Ovary (tissue), 9 donors: ENCODE results near the gene POC1A. TPM values are rescaled to one million over a fixed set of nuclear protein-coding genes. Genes with fewer than 3 reads are reported as not detected.

Experiments used
- DNase-seq, 5 donors: peaks; one replicate each; pipeline ENCODE4 v3.0.0-alpha.2; 2019 to 2020
- H3K27ac ChIP-seq, 2 donors: fragments of 200-600 bp; one replicate each; pipeline versions ENCODE4 v1.5.1 to v1.8.0; 2019 to 2022
- H3K27me3 ChIP-seq: fragments of 200-600 bp; one replicate; pipeline ENCODE4 v1.8.0; 2022
- H3K36me3 ChIP-seq: fragments of 200-600 bp; sonication (generic); one replicate; pipeline ENCODE4 v1.5.1; 2019
- H3K4me1 ChIP-seq: one replicate; pipeline ENCODE4 v1.8.1; 2013; ENCODE audit warnings: mild to moderate bottlenecking, moderate library complexity; ENCODE audit not compliant: insufficient read depth
- H3K4me3 ChIP-seq: fragments of 200-600 bp; sonication (generic); one replicate; pipeline ENCODE4 v1.5.1; 2017
- H3K9me3 ChIP-seq, 2 donors: fragments of 200-600 bp in 1 of 2; sonication (generic) in 1 of 2; one replicate each; pipeline versions ENCODE4 v1.5.1 to v1.8.1; 2013 to 2019; ENCODE audit warnings: mild to moderate bottlenecking in 1 of 2, moderate library complexity in 1 of 2
- EP300 ChIP-seq: sonication (generic); formaldehyde crosslinking; IDR thresholded peaks from one replicate; pipeline ENCODE4 v1.6.1; 2017; ENCODE audit warnings: antibody characterized with exemption
- POLR2A ChIP-seq: fragments of 450-650 bp; IDR thresholded peaks from one replicate; pipeline ENCODE4 v1.6.1; 2017; ENCODE audit warnings: antibody characterized with exemption, mild to moderate bottlenecking, moderate library complexity
- WGBS, 3 donors: extraction: QIAGEN DNeasy Blood & Tissue Kit in 1 of 3; methylation state at CpG; one replicate each; pipeline versions ENCODE4 v1.1.5 to v1.1.7; 2013 to 2017; 5-methylcytosine and 5-hydroxymethylcytosine counted together
- intact Hi-C, 4 donors: fragments of 100-400 bp; cut with DNase I; formaldehyde crosslinking; loops; one replicate each; pipeline versions ENCODE4 v1.11.0 to v1.15.1; 2022 to 2023
- polyA plus RNA-seq, 2 donors: library from polyadenylated mRNA; stranded (reverse); fragments of 200-250 nt in 1 of 2; fragments of 350-450 nt in 1 of 2; fragmentation: Illumina TruSeq in 1 of 2; extraction: RNeasy Lipid Tissue Mini Kit (QIAGEN cat#74804) in 1 of 2; gene quantifications; one replicate each; pipeline ENCODE4 v1.2.3, GENCODE V29; 2013 to 2014
- total RNA-seq, 7 donors: library from RNA; depleted of rRNA in 2 of 7; stranded (reverse); fragments of >200 nt in 2 of 7; fragmentation: NEBNext Ultra II Directional in 3 of 7; extraction: Animal tissue kit (Norgen Biotek cat#: 25700) in 3 of 7; gene quantifications; one replicate each; pipeline versions ENCODE4 v1.1.0 to v1.2.4, GENCODE V29; 2016 to 2023
- TF ChIP-seq, protein P1 (sequence below), 3 donors: fragments of 450-650 bp in 2 of 3; fragments of 200-600 bp in 1 of 3; IDR thresholded peaks; one replicate each; pipeline versions ENCODE4 v1.5.1 to v1.8.0; 2016 to 2022; ENCODE audit warnings: antibody characterized with exemption in 3 of 3, mild to moderate bottlenecking in 1 of 3
- donor health status: DM: no; HTN: no; CAD: no; lungs with moderate emphysema.
- donor health status: DM: no; HTN: no; CAD: no.
- donor health status: Bipolar disorder and iron deficiency.
- donor health status: DM: yes; HTN: yes; CAD: no.
- donor health status: DM: no; HTN: no; CAD: no.
- donor health status: DM: yes; HTN: yes; CAD: no.

POC1A gene
- total and polyA plus RNA-seq, 9 donors = 0.53 to 1.8 (median 1.3) TPM

DNA sequence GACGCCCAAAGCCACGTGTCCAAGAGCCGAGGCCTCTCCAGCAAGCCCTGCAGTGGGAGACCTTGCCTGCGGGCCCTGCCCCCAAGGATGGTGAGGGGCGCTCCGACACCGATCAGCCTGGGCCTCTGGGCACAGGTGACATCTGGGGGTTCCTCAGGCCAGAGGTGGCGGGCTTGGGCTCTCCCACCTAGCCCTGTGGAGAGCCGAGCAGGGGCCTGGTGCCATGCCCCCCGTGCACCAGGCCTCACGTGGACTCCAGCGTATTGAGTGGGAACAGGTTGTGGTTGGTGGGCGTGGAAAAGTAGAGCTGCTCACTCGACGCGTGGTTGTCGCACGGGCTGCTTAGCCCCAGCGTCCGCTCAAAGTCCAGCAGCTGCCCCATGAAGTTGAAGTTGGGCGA is 103.7 kb downstream of the POC1A start:
- 86 to 91% (median 86%) methylated on average over 21 of the region's 21 CpGs for WGBS, 3 donors
- intact Hi-C loops = no loop called here
- Histone ChIP-seq H3K9me3 (no peaks in the 10 kb centered on the region), H3K27me3 (no peaks in the 10 kb centered on the region), H3K36me3 (no peaks in the 10 kb centered on the region), H3K4me3 (no peak overlapping the region), H3K4me1 (peaks cover 19% of the 10 kb centered on the region), H3K27ac (no peak overlapping the region)
- no peak for DNase-seq
- TF ChIP-seq EP300 (no peak), POLR2A (no peak)
- TF ChIP-seq, protein P1, sequence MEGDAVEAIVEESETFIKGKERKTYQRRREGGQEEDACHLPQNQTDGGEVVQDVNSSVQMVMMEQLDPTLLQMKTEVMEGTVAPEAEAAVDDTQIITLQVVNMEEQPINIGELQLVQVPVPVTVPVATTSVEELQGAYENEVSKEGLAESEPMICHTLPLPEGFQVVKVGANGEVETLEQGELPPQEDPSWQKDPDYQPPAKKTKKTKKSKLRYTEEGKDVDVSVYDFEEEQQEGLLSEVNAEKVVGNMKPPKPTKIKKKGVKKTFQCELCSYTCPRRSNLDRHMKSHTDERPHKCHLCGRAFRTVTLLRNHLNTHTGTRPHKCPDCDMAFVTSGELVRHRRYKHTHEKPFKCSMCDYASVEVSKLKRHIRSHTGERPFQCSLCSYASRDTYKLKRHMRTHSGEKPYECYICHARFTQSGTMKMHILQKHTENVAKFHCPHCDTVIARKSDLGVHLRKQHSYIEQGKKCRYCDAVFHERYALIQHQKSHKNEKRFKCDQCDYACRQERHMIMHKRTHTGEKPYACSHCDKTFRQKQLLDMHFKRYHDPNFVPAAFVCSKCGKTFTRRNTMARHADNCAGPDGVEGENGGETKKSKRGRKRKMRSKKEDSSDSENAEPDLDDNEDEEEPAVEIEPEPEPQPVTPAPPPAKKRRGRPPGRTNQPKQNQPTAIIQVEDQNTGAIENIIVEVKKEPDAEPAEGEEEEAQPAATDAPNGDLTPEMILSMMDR (IDR thresholded peaks at IDR 0.05) = no peak

- 58 to 82% (median 75%) methylated on average over 2 of the region's 2 CpGs for WGBS, 3 donors
- Histone ChIP-seq H3K4me3 (no peak overlapping the region), H3K27ac (no peak overlapping the region), H3K27me3 (no peaks in the 10 kb centered on the region), H3K9me3 (no peaks in the 10 kb centered on the region), H3K36me3 (no peaks in the 10 kb centered on the region), H3K4me1 (peaks cover 19% of the 10 kb centered on the region)
- TF ChIP-seq, protein P1 (IDR thresholded peaks at IDR 0.05) = no peak
- no peak for TF ChIP-seq POLR2A
- no peak for TF ChIP-seq EP300
- intact Hi-C loops = loop anchor here in 1 of 4 donors (5.0 kb wide), 1 partner anchor 42 kb away; no protein-coding TSS in a partner anchor
- no peak for DNase-seq
These were observed 104.7 kb downstream of the POC1A start for GRCh38 chr3:52049503-52049902.

DNA sequence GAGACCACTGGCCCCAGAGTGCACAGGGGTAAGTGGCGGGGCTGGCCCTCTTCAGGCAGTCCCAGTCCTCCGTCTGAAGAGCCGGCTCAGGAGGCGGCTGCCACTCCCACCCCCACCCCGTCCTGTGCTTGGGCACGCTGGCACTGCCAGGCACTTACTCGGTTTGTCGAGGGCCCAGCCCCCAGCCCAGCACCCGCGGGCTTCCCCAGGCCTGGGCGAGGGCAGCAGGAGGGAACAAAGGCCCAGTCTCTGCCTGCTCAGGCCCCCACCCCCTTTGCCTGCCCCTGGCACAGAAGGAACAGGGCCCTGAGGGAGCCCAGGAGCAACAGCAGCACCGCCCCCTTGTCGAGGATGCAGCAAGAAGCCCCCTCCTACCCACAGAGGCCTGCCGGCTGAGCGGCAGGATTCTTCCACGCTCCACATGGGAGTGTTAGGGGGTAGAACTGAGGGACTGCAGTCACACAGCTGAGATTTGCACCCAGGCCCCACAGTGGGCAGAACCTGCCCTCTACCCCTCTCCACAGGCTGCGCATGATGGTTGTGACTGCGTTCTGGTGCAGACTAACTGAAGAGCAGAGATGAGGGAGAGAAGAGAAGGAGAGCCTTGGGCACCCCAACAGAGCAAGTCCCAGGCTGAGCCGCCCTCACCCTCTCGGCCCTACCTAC is 106.8 kb downstream of the POC1A start:
- WGBS, 3 donors = 69 to 73% (median 72%) methylated on average over 17 to 20 of the region's 20 CpGs
- Histone ChIP-seq H3K36me3 (no peaks in the 10 kb centered on the region), H3K4me3 (no peak overlapping the region), H3K9me3 (no peaks in the 10 kb centered on the region), H3K27me3 (no peaks in the 10 kb centered on the region), H3K4me1 (peaks cover 4% of the 10 kb centered on the region), H3K27ac (no peak overlapping the region)
- intact Hi-C loops = loop anchor here in 1 of 4 donors (5.0 kb wide), 1 partner anchor 40 kb away; no protein-coding TSS in a partner anchor
- DNase-seq = no peak
- TF ChIP-seq EP300 = no peak
- TF ChIP-seq POLR2A = no peak
- TF ChIP-seq, protein P1 (IDR thresholded peaks at IDR 0.05) = no peak

DNA sequence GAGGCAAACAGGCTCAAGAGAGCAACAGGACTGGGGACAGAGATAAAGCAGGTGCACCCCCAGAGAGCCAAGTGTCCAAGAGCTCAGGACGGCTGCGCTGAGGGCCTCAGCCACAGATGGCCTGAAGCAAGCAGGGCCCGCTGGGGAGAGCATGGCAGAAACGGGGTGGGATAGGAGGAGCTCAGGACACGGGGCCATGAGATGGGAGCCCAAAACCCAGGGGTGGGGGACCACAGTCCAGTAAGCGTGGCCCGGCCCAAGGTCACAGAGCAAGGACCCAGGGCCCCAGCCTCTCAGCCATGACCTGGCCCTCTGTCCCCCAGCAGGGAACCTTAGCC is 107.4 kb downstream of the POC1A start:
- 64 to 82% (median 71%) methylated on average over 7 of the region's 7 CpGs for WGBS, 3 donors
- Histone ChIP-seq H3K36me3 (no peaks in the 10 kb centered on the region), H3K9me3 (no peaks in the 10 kb centered on the region), H3K27ac (no peak overlapping the region), H3K4me3 (no peak overlapping the region), H3K27me3 (no peaks in the 10 kb centered on the region), H3K4me1 (no peaks in the 10 kb centered on the region)
- intact Hi-C loops = loop anchor here in 1 of 4 donors (5.0 kb wide), 1 partner anchor 40 kb away; no protein-coding TSS in a partner anchor
- TF ChIP-seq EP300 (no peak), POLR2A (no peak)
- TF ChIP-seq, protein P1 (IDR thresholded peaks at IDR 0.05) = no peak
- DNase-seq = no peak
